Mesenchymal stem cell (in vitro differentiated cells and primary cell): Measurements from ENCODE around the gene ELFN1.

Source experiments
- DNase-seq: peaks from one replicate; pipeline ENCODE4 v3.0.0-alpha.2; 2013
- H2AFZ ChIP-seq: one replicate; pipeline ENCODE4 v1.6.1; 2013; ENCODE audit warnings: low read depth, mild to moderate bottlenecking, control low read depth, inconsistent platforms, low read length, moderate library complexity
- H2AK5ac ChIP-seq: 2 replicates; pipeline ENCODE4 v1.6.1; 2013; ENCODE audit warnings: low read length, moderate library complexity, mild to moderate bottlenecking, inconsistent platforms; ENCODE audit not compliant: severe bottlenecking
- H2BK120ac ChIP-seq: one replicate; pipeline ENCODE4 v1.6.1; 2013; ENCODE audit warnings: low read depth, mild to moderate bottlenecking, inconsistent platforms, low read length, moderate library complexity
- H2BK12ac ChIP-seq, 2 experiments: one replicate each; pipeline ENCODE4 v1.6.1; 2013; ENCODE audit warnings: inconsistent platforms in 2 of 2, low read length in 2 of 2, mild to moderate bottlenecking in 2 of 2, moderate library complexity in 2 of 2, control low read depth in 1 of 2
- H2BK15ac ChIP-seq: one replicate; pipeline ENCODE4 v1.6.1; 2013; ENCODE audit warnings: mild to moderate bottlenecking, low read depth, inconsistent platforms; ENCODE audit not compliant: poor library complexity, severe bottlenecking
- H2BK5ac ChIP-seq: 2 replicates; pipeline ENCODE4 v1.6.1; 2013; ENCODE audit warnings: low read depth, mild to moderate bottlenecking, low read length, control low read depth, inconsistent platforms; ENCODE audit not compliant: poor library complexity, severe bottlenecking
- H3K14ac ChIP-seq, 2 experiments: one replicate each; pipeline ENCODE4 v1.6.1; 2013; ENCODE audit warnings: inconsistent platforms in 2 of 2, low read length in 2 of 2, control low read depth in 1 of 2, mild to moderate bottlenecking in 1 of 2, moderate library complexity in 1 of 2
- H3K18ac ChIP-seq, 2 experiments: one replicate each; pipeline ENCODE4 v1.6.1; 2013; ENCODE audit warnings: inconsistent platforms in 2 of 2, low read length in 2 of 2, control low read depth in 1 of 2, low read depth in 1 of 2, mild to moderate bottlenecking in 1 of 2
- H3K23ac ChIP-seq, 2 experiments: one replicate each; pipeline ENCODE4 v1.6.1; 2013; ENCODE audit warnings: inconsistent platforms in 2 of 2, low read length in 2 of 2, mild to moderate bottlenecking in 2 of 2, moderate library complexity in 2 of 2, control low read depth in 1 of 2
- H3K27ac ChIP-seq: 2 replicates; pipeline ENCODE4 v1.5.1; 2013; ENCODE audit warnings: mild to moderate bottlenecking, moderate library complexity, low read length, control low read depth, inconsistent platforms; ENCODE audit not compliant: poor library complexity, severe bottlenecking
- H3K27me3 ChIP-seq, 2 experiments: 2 replicates each; pipeline versions ENCODE4 v1.6.1 to v1.7.0; 2013; ENCODE audit warnings: low read length in 2 of 2, mild to moderate bottlenecking in 2 of 2, moderate library complexity in 2 of 2, control low read depth in 1 of 2, inconsistent platforms in 1 of 2; ENCODE audit not compliant: control insufficient read depth in 1 of 2, insufficient read depth in 1 of 2
- H3K36me3 ChIP-seq, 2 experiments: 2 replicates each; pipeline versions ENCODE4 v1.6.1 to v1.7.0; 2013; ENCODE audit warnings: low read length in 2 of 2, control low read depth in 1 of 2, inconsistent platforms in 1 of 2, low read depth in 1 of 2, mild to moderate bottlenecking in 1 of 2; ENCODE audit not compliant: insufficient read depth in 2 of 2, control insufficient read depth in 1 of 2
- H3K4ac ChIP-seq, 2 experiments: one replicate each; pipeline ENCODE4 v1.6.1; 2013; ENCODE audit warnings: inconsistent platforms in 2 of 2, low read length in 2 of 2, mild to moderate bottlenecking in 2 of 2, moderate library complexity in 2 of 2, control low read depth in 1 of 2, low read depth in 1 of 2
- H3K4me1 ChIP-seq: 2 replicates; pipeline ENCODE4 v1.6.1; 2013; ENCODE audit warnings: low read depth, low read length, control low read depth; ENCODE audit not compliant: control insufficient read depth, insufficient read depth
- H3K4me2 ChIP-seq: 2 replicates; pipeline ENCODE4 v1.6.1; 2013; ENCODE audit warnings: low read length, mild to moderate bottlenecking, inconsistent platforms; ENCODE audit not compliant: poor library complexity, severe bottlenecking
- H3K4me3 ChIP-seq, 2 experiments: 2 replicates each; pipeline versions ENCODE4 v1.5.1 to v1.7.0; 2013; ENCODE audit warnings: low read length in 2 of 2, mild to moderate bottlenecking in 2 of 2, control low read depth in 1 of 2, low read depth in 1 of 2; ENCODE audit not compliant: insufficient read depth in 1 of 2
- H3K79me1 ChIP-seq: replicated peaks from 2 replicates; pipeline ENCODE4 v1.6.1; 2013; ENCODE audit warnings: mild to moderate bottlenecking, control low read depth, low read length, inconsistent platforms; ENCODE audit not compliant: poor library complexity, severe bottlenecking
- H3K9ac ChIP-seq: 2 replicates; pipeline ENCODE4 v1.7.0; 2013; ENCODE audit warnings: mild to moderate bottlenecking, low read length, moderate library complexity
- H3K9me3 ChIP-seq: 2 replicates; pipeline ENCODE4 v1.7.0; 2013; ENCODE audit warnings: mild to moderate bottlenecking, low read length; ENCODE audit not compliant: control insufficient read depth
- H4K8ac ChIP-seq: one replicate; pipeline ENCODE4 v1.6.1; 2013; ENCODE audit warnings: inconsistent platforms, mild to moderate bottlenecking, low read length, moderate library complexity
- H4K91ac ChIP-seq: one replicate; pipeline ENCODE4 v1.6.1; 2013; ENCODE audit warnings: mild to moderate bottlenecking, low read length, inconsistent platforms
- WGBS: methylation state at CpG from one replicate; pipeline ENCODE4 v1.1.7; 2013; ENCODE audit warnings: mixed read lengths; 5-methylcytosine and 5-hydroxymethylcytosine counted together

ELFN1 gene

DNA sequence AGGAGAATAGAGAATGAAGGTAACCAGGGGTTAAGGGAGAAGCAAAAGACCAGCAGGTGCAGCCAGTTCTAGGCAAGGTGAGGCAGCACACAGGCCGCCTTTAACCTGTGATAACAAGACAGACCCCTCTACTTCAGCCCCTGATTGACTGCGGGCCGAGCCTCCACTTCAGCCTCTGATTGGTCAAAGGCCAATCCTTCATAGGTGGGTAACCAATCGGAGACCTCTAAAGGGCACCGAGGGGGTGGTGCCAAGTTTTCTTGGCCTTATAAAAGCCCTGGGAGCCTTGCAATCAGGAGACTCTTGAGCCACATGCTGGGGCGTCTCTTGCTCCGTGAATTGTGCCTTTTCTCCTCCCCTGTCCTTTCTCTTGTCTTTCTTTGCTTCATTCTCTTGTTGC, 98.8 kb downstream of the ELFN1 start:
- Histone ChIP-seq H2AK5ac (no peak overlapping the region), H4K8ac (no peak overlapping the region), H4K91ac (no peak overlapping the region), H3K23ac (no peak overlapping the region), H3K36me3 (no peaks in the 10 kb centered on the region), H3K14ac (no peak overlapping the region), H2BK15ac (no peak overlapping the region), H3K9ac (no peak overlapping the region), H2AFZ (no peak overlapping the region), H3K4ac (no peak overlapping the region), H3K4me1 (peaks cover 2% of the 10 kb centered on the region), H3K18ac (no peak overlapping the region), H3K27ac (no peak overlapping the region), H2BK120ac (no peak overlapping the region), H3K4me2 (no peak overlapping the region), H3K9me3 (no peaks in the 10 kb centered on the region), H2BK5ac (no peak overlapping the region), H3K79me1 (no peaks in the 10 kb centered on the region), H2BK12ac (no peak overlapping the region), H3K27me3 (peaks cover 7 to 9% of the 10 kb centered on the region in 2 experiments), H3K4me3 (no peak overlapping the region)
- 85% methylated on average over 7 of the region's 7 CpGs for WGBS
- no peak for DNase-seq

DNA sequence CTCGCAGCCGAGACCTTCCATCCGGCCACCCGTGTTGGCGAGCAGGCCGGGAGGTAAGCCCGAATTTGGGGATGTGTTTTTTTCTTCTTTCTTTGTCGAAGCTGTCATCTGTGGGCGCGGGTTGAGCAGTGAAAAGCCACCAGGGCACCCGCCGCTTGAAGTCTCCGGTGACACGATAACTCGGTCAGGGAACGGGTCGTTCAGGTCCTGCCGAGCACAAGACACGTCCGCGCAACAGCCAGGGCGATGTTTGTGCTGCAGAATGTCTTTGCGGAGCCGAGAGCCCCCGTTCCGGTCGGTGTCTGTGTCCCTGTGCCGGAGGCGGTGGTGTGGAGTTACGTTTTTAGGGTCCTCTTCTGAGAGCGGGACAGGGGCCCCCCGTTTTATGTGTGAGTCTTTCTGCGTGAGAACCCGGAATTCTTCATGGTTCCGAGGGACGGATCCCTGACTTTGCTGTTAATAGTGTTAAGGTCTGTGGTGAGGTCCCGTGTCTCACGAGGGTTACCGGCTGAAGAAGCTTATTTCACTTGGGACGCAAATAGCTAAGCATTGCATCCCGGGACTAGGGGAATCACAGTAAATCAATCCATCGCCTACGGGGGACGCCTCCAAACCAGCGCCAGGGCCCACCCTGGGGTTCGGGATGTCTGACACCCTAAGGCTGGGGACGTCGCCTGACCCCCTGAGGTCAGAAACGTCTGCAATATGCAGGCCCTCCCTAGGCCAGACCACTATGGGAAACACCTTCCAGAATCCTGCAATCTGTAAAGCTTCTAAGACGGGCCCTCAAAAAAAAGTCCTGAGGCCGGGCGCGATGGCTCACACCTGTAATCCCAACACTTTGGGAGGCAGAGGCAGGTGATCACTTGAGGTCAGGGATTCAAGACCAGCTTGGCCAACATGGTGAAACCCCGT, 99.5 kb downstream of the ELFN1 start:
- 91% methylated on average over 54 of the region's 54 CpGs for WGBS

DNA sequence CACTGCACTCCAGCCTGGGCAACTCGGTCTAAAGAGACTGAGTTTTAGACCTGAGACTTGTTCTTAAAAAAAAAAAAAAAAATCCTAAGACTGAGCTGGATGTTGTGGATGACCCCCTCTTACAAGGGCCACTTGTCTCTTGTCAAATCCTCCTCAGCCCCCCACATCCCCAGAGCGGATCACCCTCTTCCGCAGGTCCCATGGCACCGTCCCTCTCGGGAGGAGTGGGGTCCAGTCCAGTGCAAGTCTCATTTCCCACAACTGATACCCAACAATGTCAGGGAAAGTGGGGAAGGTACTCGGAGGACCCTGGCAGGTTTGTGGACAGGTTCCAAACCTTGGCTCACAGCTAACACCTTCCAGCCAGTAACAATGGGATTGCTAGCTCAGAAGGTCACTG, 100.3 kb downstream of the ELFN1 start:
- no peak overlapping the region for H3K27ac ChIP-seq
- whole genome bisulfite sequencing, result 87% methylated on average over 3 of the region's 6 CpGs
- H3K4me3 ChIP-seq, result no peak overlapping the region
- H2BK5ac ChIP-seq, result no peak overlapping the region
- H3K4ac ChIP-seq, result no peak overlapping the region
- H3K9ac ChIP-seq, result no peak overlapping the region
- H4K91ac ChIP-seq, result no peak overlapping the region
- H3K79me1 ChIP-seq, result no peaks in the 10 kb centered on the region
- no peak overlapping the region for H2BK15ac ChIP-seq
- H3K14ac ChIP-seq, result no peak overlapping the region
- H2BK120ac ChIP-seq, result no peak overlapping the region
- peaks cover 2% of the 10 kb centered on the region for H3K9me3 ChIP-seq
- H3K4me2 ChIP-seq, result no peak overlapping the region
- no peak overlapping the region for H2AK5ac ChIP-seq
- DNase-seq, result no peak
- H3K36me3 ChIP-seq, result no peaks in the 10 kb centered on the region
- H3K27me3 ChIP-seq, result peaks cover 7 to 13% of the 10 kb centered on the region in 2 experiments
- peaks cover 2% of the 10 kb centered on the region for H3K4me1 ChIP-seq
- no peak overlapping the region for H4K8ac ChIP-seq
- H2AFZ ChIP-seq, result no peak overlapping the region
- no peak overlapping the region for H3K23ac ChIP-seq
- H3K18ac ChIP-seq, result no peak overlapping the region
- no peak overlapping the region for H2BK12ac ChIP-seq

More for the DNA sequence above, 99.5 kb downstream of the ELFN1 start:
- no peak overlapping the region for H2AFZ ChIP-seq
- no peak for DNase-seq
- H2AK5ac ChIP-seq, result no peak overlapping the region
- no peak overlapping the region for H2BK120ac ChIP-seq
- H3K27ac ChIP-seq, result no peak overlapping the region
- no peak overlapping the region for H3K4ac ChIP-seq
- H3K14ac ChIP-seq, result no peak overlapping the region
- no peaks in the 10 kb centered on the region for H3K9me3 ChIP-seq
- H4K91ac ChIP-seq, result no peak overlapping the region
- no peak overlapping the region for H2BK15ac ChIP-seq
- H3K9ac ChIP-seq, result no peak overlapping the region
- no peak overlapping the region for H4K8ac ChIP-seq
- no peaks in the 10 kb centered on the region for H3K36me3 ChIP-seq
- H2BK5ac ChIP-seq, result no peak overlapping the region
- H3K4me2 ChIP-seq, result no peak overlapping the region
- no peak overlapping the region for H3K23ac ChIP-seq
- H2BK12ac ChIP-seq, result no peak overlapping the region
- peaks cover 7 to 9% of the 10 kb centered on the region in 2 experiments for H3K27me3 ChIP-seq
- H3K4me1 ChIP-seq, result peaks cover 2% of the 10 kb centered on the region
- no peak overlapping the region for H3K18ac ChIP-seq
- H3K79me1 ChIP-seq, result no peaks in the 10 kb centered on the region
- H3K4me3 ChIP-seq, result no peak overlapping the region

DNA sequence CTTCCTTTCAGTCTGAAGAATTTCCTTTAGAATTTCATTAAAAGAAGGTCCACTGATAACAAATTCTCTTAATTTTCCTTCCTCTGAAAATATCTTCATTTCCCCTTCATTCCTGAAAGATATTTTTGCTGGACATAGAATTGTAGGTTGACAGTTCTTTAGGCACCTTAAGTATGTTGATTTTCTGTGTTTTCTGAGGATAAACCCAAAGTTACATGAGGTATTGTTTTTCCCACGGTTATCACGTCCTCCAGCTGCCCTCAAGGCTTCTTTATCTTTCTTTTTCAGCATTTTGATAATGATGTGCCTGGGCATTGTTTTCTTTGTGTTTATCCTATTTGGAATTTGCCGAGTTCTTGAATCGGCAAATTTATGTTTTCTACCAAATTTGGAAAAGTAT, 105.3 kb downstream of the ELFN1 start:
- Histone ChIP-seq H2BK5ac (no peak overlapping the region), H4K91ac (no peak overlapping the region), H2BK120ac (no peak overlapping the region), H3K23ac (no peak overlapping the region), H3K27me3 (peaks cover 0 to 6% of the 10 kb centered on the region in 2 experiments), H3K9me3 (peaks cover 16% of the 10 kb centered on the region), H3K4me3 (no peak overlapping the region), H4K8ac (no peak overlapping the region), H2AFZ (no peak overlapping the region), H2BK12ac (no peak overlapping the region), H3K4me2 (no peak overlapping the region), H3K27ac (no peak overlapping the region), H3K36me3 (no peaks in the 10 kb centered on the region), H3K18ac (no peak overlapping the region), H3K79me1 (no peaks in the 10 kb centered on the region), H3K4ac (no peak overlapping the region), H2AK5ac (no peak overlapping the region), H3K9ac (no peak overlapping the region), H3K14ac (no peak overlapping the region), H3K4me1 (no peaks in the 10 kb centered on the region), H2BK15ac (no peak overlapping the region)
- DNase-seq, result no peak
- WGBS, result 76% methylated on average over 3 of the region's 4 CpGs
